AG04449 (cell line): ENCODE measurements around the gene ARMC6.

Experiments used
- CTCF ChIA-PET: fragments of 350-600 bp; formaldehyde crosslinking; extraction: SDS; loops from one replicate; lab custom pipeline; 2021; ENCODE audit warnings: antibody characterized with exemption; lab: Yijun Ruan, JAX
- POLR2A ChIA-PET: fragments of 400-600, 350-600 bp; formaldehyde crosslinking; extraction: SDS; loops from one replicate; lab custom pipeline; 2020; ENCODE audit warnings: antibody characterized with exemption, inconsistent platforms; lab: Yijun Ruan, JAX
- DNase-seq: peaks from one replicate; pipeline ENCODE4 v3.0.0-alpha.2; 2010; ENCODE audit warnings: low read depth, low spot score
- H3K4me3 ChIP-seq: 2 replicates; pipeline ENCODE4 v1.5.1; 2011; ENCODE audit warnings: low read depth, mild to moderate bottlenecking, control low read depth, low read length
- CTCF ChIP-seq: IDR thresholded peaks from one replicate; pipeline ENCODE4 v1.5.1; 2011; ENCODE audit warnings: mild to moderate bottlenecking, moderate library complexity, low read length, control low read depth, inconsistent platforms; ENCODE audit not compliant: insufficient read depth; ENCODE audit errors: missing control alignments

The ARMC6 gene

GRCh38 chr19:19057317-19057716 is 23.9 kb downstream of the ARMC6 start:
- no peak for DNase-seq

GRCh38 chr19:19057720-19058119 is 24.3 kb downstream of the ARMC6 start:
- ChIA-PET CTCF (no interaction called here), POLR2A (no interaction called here)
- TF ChIP-seq CTCF, result no peak

More at GRCh38 chr19:19057317-19057716, 23.9 kb downstream of the ARMC6 start:
- no peak for TF ChIP-seq CTCF
- CTCF ChIA-PET, result interaction anchor here (1.0 kb wide), 1 partner anchor 17 kb away, joined by 3 read pairs; no protein-coding TSS in a partner anchor
- POLR2A ChIA-PET, result no interaction called here
- H3K4me3 ChIP-seq, result no peak overlapping the region

GRCh38 chr19:19059018-19059836 is 25.8 kb downstream of the ARMC6 start:
- TF ChIP-seq CTCF, result no peak
- POLR2A ChIA-PET, result no interaction called here
- CTCF ChIA-PET, result interaction anchor here (0.7 to 0.8 kb wide), 2 partner anchors 9 to 81 kb away, joined by 3 read pairs; no protein-coding TSS in a partner anchor
- DNase-seq, result no peak
- no peak overlapping the region for H3K4me3 ChIP-seq

More at GRCh38 chr19:19057720-19058119, 24.3 kb downstream of the ARMC6 start:
- DNase-seq, result no peak
- no peak overlapping the region for H3K4me3 ChIP-seq

- DNase-seq, result no peak
- ChIA-PET POLR2A (no interaction called here), CTCF (interaction anchor here (0.7 to 2.6 kb wide), 2 partner anchors 9 to 81 kb away, joined by 3 to 10 read pairs; no protein-coding TSS in a partner anchor)
These were observed 26.6 kb downstream of the ARMC6 start for GRCh38 chr19:19059837-19060611.

GRCh38 chr19:19061506-19061905 is 28.1 kb downstream of the ARMC6 start:
- H3K4me3 ChIP-seq, result no peak overlapping the region
- DNase-seq, result no peak
- POLR2A ChIA-PET, result no interaction called here
- CTCF ChIA-PET, result interaction anchor here (1.1 to 2.6 kb wide), 3 partner anchors 9 to 429 kb away, joined by 3 to 10 read pairs (median 6); no protein-coding TSS in a partner anchor
- no peak for TF ChIP-seq CTCF

More at GRCh38 chr19:19059837-19060611, 26.6 kb downstream of the ARMC6 start:
- H3K4me3 ChIP-seq, result no peak overlapping the region
- no peak for TF ChIP-seq CTCF
